Parathyroid adenoma (tissue), 2 donors: ENCODE measurements around the gene FBXL17.

Source experiments
- H2AFZ ChIP-seq: fragments of 300-600 bp; sonication (generic); one replicate; pipeline ENCODE4 v1.7.0; 2017; ENCODE audit warnings: antibody characterized with exemption, mild to moderate bottlenecking
- H3K27ac ChIP-seq: fragments of 300-600 bp; sonication (generic); one replicate; pipeline ENCODE4 v1.7.0; 2017
- H3K27me3 ChIP-seq: fragments of 300-600 bp; sonication (generic); one replicate; pipeline ENCODE4 v1.7.0; 2017; ENCODE audit warnings: low read length; ENCODE audit not compliant: control insufficient read depth, insufficient read depth
- H3K36me3 ChIP-seq: fragments of 300-600 bp; sonication (generic); one replicate; pipeline ENCODE4 v1.7.0; 2017; ENCODE audit warnings: low read length; ENCODE audit not compliant: control insufficient read depth, insufficient read depth
- H3K4me1 ChIP-seq: fragments of 300-600 bp; sonication (generic); one replicate; pipeline ENCODE4 v1.7.0; 2017; ENCODE audit warnings: control low read depth
- H3K4me2 ChIP-seq: fragments of 300-600 bp; sonication (generic); one replicate; pipeline ENCODE4 v1.7.0; 2017; ENCODE audit warnings: low read length
- H3K4me3 ChIP-seq: fragments of 300-600 bp; sonication (generic); one replicate; pipeline ENCODE4 v1.7.0; 2017; ENCODE audit warnings: low read depth, low read length
- H3K79me2 ChIP-seq: fragments of 300-600 bp; sonication (generic); one replicate; pipeline ENCODE4 v1.7.0; 2017; ENCODE audit warnings: control low read depth
- H3K9ac ChIP-seq: fragments of 300-600 bp; sonication (generic); one replicate; pipeline ENCODE4 v1.7.0; 2017; ENCODE audit warnings: mild to moderate bottlenecking
- H3K9me3 ChIP-seq: fragments of 300-600 bp; sonication (generic); one replicate; pipeline ENCODE4 v1.7.0; 2017; ENCODE audit warnings: low read length; ENCODE audit not compliant: control insufficient read depth
- CTCF ChIP-seq: fragments of 300-600 bp; sonication (generic); IDR thresholded peaks from one replicate; pipeline ENCODE4 v1.7.0; 2017; ENCODE audit warnings: antibody characterized with exemption, mild to moderate bottlenecking
- donor health status: primary hyperparathyroidism.

Gene FBXL17

GRCh38 chr5:107863125-107863524, 518.8 kb downstream of the FBXL17 start:
- H3K9me3 ChIP-seq, result no peaks in the 10 kb centered on the region
- no peaks in the 10 kb centered on the region for H3K27me3 ChIP-seq
- H3K4me2 ChIP-seq, result no peak overlapping the region
- H3K27ac ChIP-seq, result no peak overlapping the region
- no peak overlapping the region for H3K9ac ChIP-seq
- no peaks in the 10 kb centered on the region for H3K4me1 ChIP-seq
- no peaks in the 10 kb centered on the region for H3K79me2 ChIP-seq
- H3K4me3 ChIP-seq, result no peak overlapping the region
- TF ChIP-seq CTCF, result no peak
- H2AFZ ChIP-seq, result no peak overlapping the region
- no peaks in the 10 kb centered on the region for H3K36me3 ChIP-seq

GRCh38 chr5:107861565-107861964, 520.3 kb downstream of the FBXL17 start:
- Histone ChIP-seq H3K9ac (no peak overlapping the region), H3K79me2 (no peaks in the 10 kb centered on the region), H3K27me3 (no peaks in the 10 kb centered on the region), H3K27ac (no peak overlapping the region), H3K9me3 (no peaks in the 10 kb centered on the region), H3K4me1 (no peaks in the 10 kb centered on the region), H3K4me3 (no peak overlapping the region), H3K4me2 (no peak overlapping the region), H2AFZ (no peak overlapping the region), H3K36me3 (no peaks in the 10 kb centered on the region)
- no peak for TF ChIP-seq CTCF

GRCh38 chr5:107860044-107860443, 521.9 kb downstream of the FBXL17 start:
- no peak for TF ChIP-seq CTCF
- Histone ChIP-seq H3K36me3 (no peaks in the 10 kb centered on the region), H3K79me2 (no peaks in the 10 kb centered on the region), H3K4me2 (no peak overlapping the region), H3K27ac (no peak overlapping the region), H3K4me3 (no peak overlapping the region), H3K27me3 (no peaks in the 10 kb centered on the region), H3K4me1 (no peaks in the 10 kb centered on the region), H3K9me3 (no peaks in the 10 kb centered on the region), H2AFZ (no peak overlapping the region), H3K9ac (no peak overlapping the region)

- no peak overlapping the region for H3K27ac ChIP-seq
- no peaks in the 10 kb centered on the region for H3K9me3 ChIP-seq
- no peak overlapping the region for H3K9ac ChIP-seq
- H3K36me3 ChIP-seq, result no peaks in the 10 kb centered on the region
- H3K4me1 ChIP-seq, result no peaks in the 10 kb centered on the region
- TF ChIP-seq CTCF, result no peak
- no peak overlapping the region for H3K4me2 ChIP-seq
- H3K4me3 ChIP-seq, result no peak overlapping the region
- no peak overlapping the region for H2AFZ ChIP-seq
- no peaks in the 10 kb centered on the region for H3K27me3 ChIP-seq
- no peaks in the 10 kb centered on the region for H3K79me2 ChIP-seq
These were observed 523.1 kb downstream of the FBXL17 start for GRCh38 chr5:107858788-107859187.

- Histone ChIP-seq H3K27ac (no peak overlapping the region), H3K9me3 (no peaks in the 10 kb centered on the region), H3K4me1 (no peaks in the 10 kb centered on the region), H3K27me3 (no peaks in the 10 kb centered on the region), H3K4me2 (no peak overlapping the region), H3K4me3 (no peak overlapping the region), H3K36me3 (no peaks in the 10 kb centered on the region), H3K9ac (no peak overlapping the region), H2AFZ (no peak overlapping the region), H3K79me2 (no peaks in the 10 kb centered on the region)
- no peak for TF ChIP-seq CTCF
These were observed 523.6 kb downstream of the FBXL17 start for GRCh38 chr5:107858324-107858723.
